HG03565 (cell line): ENCODE measurements around the gene ARID3A.

Source experiments
- ATAC-seq: cut with Tn5 transposase; IDR thresholded peaks from one replicate; pipeline ENCODE4 v1.9.1; 2021; ENCODE audit warnings: mild to moderate bottlenecking, moderate library complexity; ENCODE audit not compliant: unreplicated experiment

The ARID3A gene

GRCh38 chr19:982567-983170 is 56.8 kb downstream of the ARID3A start:
- ATAC-seq = peak; percentile 43

- ATAC-seq = peak; percentile 53
Measured at GRCh38 chr19:984165-984967, 58.5 kb downstream of the ARID3A start, which contains the start of gene WDR18. Gene WDR18 (plus strand): TSS chr19:984345. CDS start chr19:984354, 9 bp downstream.

- ATAC-seq = no peak
Measured at GRCh38 chr19:986083-986482, 60.2 kb downstream of the ARID3A start.

- ATAC-seq = no peak
Measured at GRCh38 chr19:988081-988480, 62.2 kb downstream of the ARID3A start.

GRCh38 chr19:988510-988909 is 62.7 kb downstream of the ARID3A start:
- ATAC-seq = no peak

- ATAC-seq = no peak
Measured at GRCh38 chr19:989381-990081, 63.7 kb downstream of the ARID3A start.

- no peak for ATAC-seq
Measured at GRCh38 chr19:990119-990571, 64.3 kb downstream of the ARID3A start.

- ATAC-seq = no peak
Measured at GRCh38 chr19:990746-991145, 64.9 kb downstream of the ARID3A start.

- no peak for ATAC-seq
Measured at GRCh38 chr19:991174-991931, 65.5 kb downstream of the ARID3A start.

- no peak for ATAC-seq
Measured at GRCh38 chr19:991932-992669, 66.3 kb downstream of the ARID3A start.

- no peak for ATAC-seq
Measured at GRCh38 chr19:992670-993055, 66.8 kb downstream of the ARID3A start.

- no peak for ATAC-seq
Measured at GRCh38 chr19:993361-993830, 67.6 kb downstream of the ARID3A start.

GRCh38 chr19:993831-994393 is 68.1 kb downstream of the ARID3A start:
- no peak for ATAC-seq

- ATAC-seq = no peak
Measured at GRCh38 chr19:994516-994915, 68.7 kb downstream of the ARID3A start.

GRCh38 chr19:995051-995827 is 69.4 kb downstream of the ARID3A start:
- ATAC-seq = no peak

GRCh38 chr19:996051-996838 is 70.4 kb downstream of the ARID3A start:
- no peak for ATAC-seq

GRCh38 chr19:998064-998463 is 72.2 kb downstream of the ARID3A start:
- ATAC-seq = no peak

- ATAC-seq = no peak
Measured at GRCh38 chr19:999379-999719, 73.5 kb downstream of the ARID3A start.
